Kidney (tissue), 14 donors: ENCODE measurements around the gene NGFR. TPM values are rescaled to one million over a fixed set of nuclear protein-coding genes. Genes with fewer than 3 reads are reported as not detected.
A peak's percentile ranks its signal among the peaks of the same experiment; 100 is the strongest.

ENCODE experiments used
- DNase-seq, 5 donors: peaks; one replicate each; pipeline ENCODE4 v3.0.0-alpha.2; 2013 to 2020
- FAIRE-seq: peaks from 2 replicates; lab custom pipeline; 2012; peaks lifted over from hg19 to GRCh38; lab: Jason Lieb, UNC
- H3K27ac ChIP-seq, 2 donors: one replicate each; pipeline ENCODE4 v1.7.0; 2013; ENCODE audit warnings: low read depth in 2 of 2, low read length in 2 of 2, inconsistent platforms in 1 of 2
- H3K27me3 ChIP-seq: one replicate; pipeline ENCODE4 v1.7.1; 2013; ENCODE audit warnings: low read length, inconsistent platforms; ENCODE audit not compliant: control insufficient read depth, insufficient read depth
- H3K36me3 ChIP-seq, 3 donors: one replicate each; pipeline versions ENCODE4 v1.7.0 to v1.7.1; 2013; ENCODE audit warnings: low read length in 3 of 3, control low read depth in 1 of 3, inconsistent platforms in 1 of 3; ENCODE audit not compliant: insufficient read depth in 3 of 3, control insufficient read depth in 2 of 3
- H3K4me1 ChIP-seq, 3 donors: one replicate each; pipeline versions ENCODE4 v1.7.0 to v1.7.1; 2013; ENCODE audit warnings: low read length in 3 of 3, inconsistent platforms in 1 of 3, low read depth in 1 of 3; ENCODE audit not compliant: control insufficient read depth in 2 of 3, insufficient read depth in 2 of 3
- H3K4me3 ChIP-seq, 3 donors: one replicate each; pipeline versions ENCODE4 v1.7.0 to v1.8.1; 2013; ENCODE audit warnings: low read length in 3 of 3, control low read depth in 1 of 3, inconsistent platforms in 1 of 3
- H3K9ac ChIP-seq, 3 donors: one replicate each; pipeline versions ENCODE4 v1.7.0 to v1.7.1; 2013; ENCODE audit warnings: low read length in 3 of 3, control low read depth in 1 of 3, inconsistent platforms in 1 of 3
- H3K9me3 ChIP-seq, 3 donors: one replicate each; pipeline versions ENCODE4 v1.7.0 to v1.7.1; 2013; ENCODE audit warnings: low read length in 3 of 3, control low read depth in 1 of 3, inconsistent platforms in 1 of 3; ENCODE audit not compliant: control insufficient read depth in 2 of 3, insufficient read depth in 1 of 3
- CTCF ChIP-seq: IDR thresholded peaks from 3 replicates; pipeline ENCODE4 v1.5.1; 2012; ENCODE audit warnings: mild to moderate bottlenecking, moderate library complexity, borderline replicate concordance; ENCODE audit not compliant: insufficient read depth; ENCODE audit errors: extremely low read depth
- intact Hi-C: fragments of 100-400 bp; cut with DNase I; formaldehyde crosslinking; loops from one replicate; pipeline ENCODE4 v1.11.1; 2022
- polyA plus RNA-seq: library from polyadenylated mRNA; stranded (reverse); fragments of 350-450 nt; fragmentation: Illumina TruSeq; extraction: RNeasy Lipid Tissue Mini Kit (QIAGEN cat#74804); gene quantifications from one replicate; pipeline ENCODE4 v1.2.3, GENCODE V29; 2014; ENCODE audit warnings: low read depth, low replicate concordance; ENCODE audit not compliant: insufficient read depth
- total RNA-seq: library from RNA; stranded (reverse); fragmentation: NEBNext Ultra II Directional; extraction: Animal tissue kit (Norgen Biotek cat#: 25700); gene quantifications from one replicate; pipeline ENCODE4 v1.2.1, GENCODE V29; 2021
- donor health status: control.
- donor health status: control.
- donor health status: control.
- donor health status: control.
- donor health status: control.
- donor health status: DM: yes; HTN: yes; CAD: no.
- donor health status: Normal renal cell carcinoma (clear cell type).

Gene NGFR
- total and polyA plus RNA-seq, 2 donors from 2014 or later = 9.4 to 13.2 TPM

GRCh38 chr17:49486012-49486641 is 9.0 kb upstream of the NGFR start:
- H3K27ac ChIP-seq = no peak overlapping the region
- no peak for TF ChIP-seq CTCF
- H3K4me3 ChIP-seq = no peak overlapping the region
- peaks cover 0 to 4% (median 0%) of the 10 kb centered on the region in 3 donors for H3K4me1 ChIP-seq
- no peak for FAIRE-seq
- H3K9ac ChIP-seq = no peak overlapping the region
- peak in 4 of 5 donors; percentile 82 to 89 (median 86) for DNase-seq
- intact Hi-C loops = no loop called here
- H3K9me3 ChIP-seq = no peaks in the 10 kb centered on the region
- no peaks in the 10 kb centered on the region for H3K27me3 ChIP-seq
- no peaks in the 10 kb centered on the region for H3K36me3 ChIP-seq

- TF ChIP-seq CTCF = no peak
- no peak overlapping the region for H3K9ac ChIP-seq
- DNase-seq (peak in 1 of 5 donors; percentile 18), FAIRE-seq (no peak)
- no peak overlapping the region for H3K4me3 ChIP-seq
- no peaks in the 10 kb centered on the region for H3K36me3 ChIP-seq
- intact Hi-C loops = no loop called here
- H3K4me1 ChIP-seq = peaks cover 0 to 4% (median 0%) of the 10 kb centered on the region in 3 donors
- H3K27me3 ChIP-seq = no peaks in the 10 kb centered on the region
- no peaks in the 10 kb centered on the region for H3K9me3 ChIP-seq
- no peak overlapping the region for H3K27ac ChIP-seq
Measured at GRCh38 chr17:49487183-49487582, 7.9 kb upstream of the NGFR start.

- peak in 1 of 5 donors; percentile 78 for DNase-seq
- no peaks in the 10 kb centered on the region for H3K36me3 ChIP-seq
- TF ChIP-seq CTCF = no peak
- peaks cover 0 to 4% (median 0%) of the 10 kb centered on the region in 3 donors for H3K4me1 ChIP-seq
- H3K27ac ChIP-seq = no peak overlapping the region
- no peaks in the 10 kb centered on the region for H3K27me3 ChIP-seq
- no peak overlapping the region for H3K9ac ChIP-seq
- no peak for FAIRE-seq
- no peak overlapping the region for H3K4me3 ChIP-seq
- H3K9me3 ChIP-seq = no peaks in the 10 kb centered on the region
- intact Hi-C loops = no loop called here
Measured at GRCh38 chr17:49488612-49489011, 6.5 kb upstream of the NGFR start.
